RCC 7860 (cell line): ENCODE results near the gene MBOAT1.
"Not testable (repeated sequence)": the region's sequence is repeated elsewhere in the genome, so short reads cannot be mapped to it uniquely, and the experiment has no call there.

Experiments
- DNase-seq: peaks from one replicate; pipeline ENCODE4 v3.0.0-alpha.2; 2015; ENCODE audit warnings: low spot score
- FAIRE-seq: peaks from 2 replicates; lab custom pipeline; 2012; peaks lifted over from hg19 to GRCh38; lab: Jason Lieb, UNC

The MBOAT1 gene

GRCh38 chr6:20173833-20174792, 38.2 kb downstream of the MBOAT1 start:
- FAIRE-seq (no peak), DNase-seq (no peak)

- DNase-seq (no peak), FAIRE-seq (no peak)
These were observed 39.3 kb downstream of the MBOAT1 start for GRCh38 chr6:20172842-20173456.

- DNase-seq (no peak), FAIRE-seq (no peak)
These were observed 41.7 kb downstream of the MBOAT1 start for GRCh38 chr6:20170455-20171148.

GRCh38 chr6:20169786-20170185, 42.5 kb downstream of the MBOAT1 start:
- DNase-seq (no peak), FAIRE-seq (no peak)

GRCh38 chr6:20169119-20169557, 43.1 kb downstream of the MBOAT1 start:
- FAIRE-seq (no peak), DNase-seq (no peak)

GRCh38 chr6:20168690-20169089, 43.6 kb downstream of the MBOAT1 start:
- DNase-seq (no peak), FAIRE-seq (no peak)

- no peak for FAIRE-seq
- no peak for DNase-seq
These were observed 44.7 kb downstream of the MBOAT1 start for GRCh38 chr6:20167601-20168000.

GRCh38 chr6:20166210-20166609, 46.1 kb downstream of the MBOAT1 start:
- no peak for FAIRE-seq
- no peak for DNase-seq

- DNase-seq = no peak
- no peak for FAIRE-seq
These were observed 49.8 kb downstream of the MBOAT1 start for GRCh38 chr6:20162515-20162914.

- no peak for DNase-seq
- FAIRE-seq = no peak
These were observed 51.6 kb downstream of the MBOAT1 start for GRCh38 chr6:20160541-20161283.

GRCh38 chr6:20159781-20160540, 52.3 kb downstream of the MBOAT1 start:
- FAIRE-seq = no peak

GRCh38 chr6:20159098-20159497, 53.2 kb downstream of the MBOAT1 start:
- DNase-seq = no peak

More at GRCh38 chr6:20159781-20160540, 52.3 kb downstream of the MBOAT1 start:
- no peak for DNase-seq

GRCh38 chr6:20158676-20159075, 53.6 kb downstream of the MBOAT1 start:
- FAIRE-seq (no peak), DNase-seq (no peak)

More at GRCh38 chr6:20159098-20159497, 53.2 kb downstream of the MBOAT1 start:
- FAIRE-seq = no peak

- FAIRE-seq (no peak), DNase-seq (no peak)
These were observed 55.4 kb downstream of the MBOAT1 start for GRCh38 chr6:20156824-20157223.

GRCh38 chr6:20154753-20155152, 57.5 kb downstream of the MBOAT1 start:
- DNase-seq = no peak

GRCh38 chr6:20153194-20153593, 59.1 kb downstream of the MBOAT1 start:
- no peak for DNase-seq
- FAIRE-seq = no peak

More at GRCh38 chr6:20154753-20155152, 57.5 kb downstream of the MBOAT1 start:
- no peak for FAIRE-seq

GRCh38 chr6:20148433-20148832, 63.8 kb downstream of the MBOAT1 start:
- FAIRE-seq (no peak), DNase-seq (no peak)

- no peak for FAIRE-seq
- no peak for DNase-seq
These were observed 64.8 kb downstream of the MBOAT1 start for GRCh38 chr6:20147469-20147868.

- not testable (repeated sequence) for DNase-seq, FAIRE-seq
These were observed 65.4 kb downstream of the MBOAT1 start for GRCh38 chr6:20146831-20147230.

- FAIRE-seq = no peak
These were observed 66.0 kb downstream of the MBOAT1 start for GRCh38 chr6:20146291-20146690.

More at GRCh38 chr6:20146291-20146690, 66.0 kb downstream of the MBOAT1 start:
- no peak for DNase-seq
